ENCODE data around the gene SLC22A5. TPM values are rescaled to one million over a fixed set of nuclear protein-coding genes. Genes with fewer than 3 reads are reported as not detected.

Gene SLC22A5
- total RNA-seq, 3 donors from 2014 or later = 6.6 to 31.5 (median 23.3) TPM

GRCh38 chr5:132438917-132439316 lies 69.4 kb downstream of the SLC22A5 start:
- H3K27ac ChIP-seq = peak overlapping the region; percentile 69 to 86
- no peak for DNase-seq (ENCODE audit: low spot score in 2 of 2)
- H3K36me3 ChIP-seq = no peaks in the 10 kb centered on the region
- H3K4me1 ChIP-seq = peaks cover 5 to 6% of the 10 kb centered on the region in 2 donors
- H3K4me3 ChIP-seq = no peak overlapping the region
- TF ChIP-seq POLR2A (IDR thresholded peaks at IDR 0.05) = no peak
- no peak for TF ChIP-seq CTCF (IDR thresholded peaks at IDR 0.05)
- no peak for TF ChIP-seq POLR2AphosphoS5 (IDR thresholded peaks at IDR 0.05)
- no peaks in the 10 kb centered on the region for H3K9me3 ChIP-seq
- intact Hi-C loops (cut with DNase I; ENCODE audit: low total_unique reads) = no loop called here
- no peaks in the 10 kb centered on the region for H3K27me3 ChIP-seq

GRCh38 chr5:132439521-132440089 lies 70.1 kb downstream of the SLC22A5 start:
- H3K4me1 ChIP-seq = peaks cover 5 to 6% of the 10 kb centered on the region in 2 donors
- intact Hi-C loops (cut with DNase I; ENCODE audit: low total_unique reads) = no loop called here
- H3K9me3 ChIP-seq = no peaks in the 10 kb centered on the region
- H3K27ac ChIP-seq = peak overlapping the region; percentile 69 to 73
- no peak for TF ChIP-seq POLR2A (IDR thresholded peaks at IDR 0.05)
- TF ChIP-seq POLR2AphosphoS5 (IDR thresholded peaks at IDR 0.05) = peak in 1 of 3 donors; percentile 28
- DNase-seq (ENCODE audit: low spot score in 2 of 2) = peak; percentile 62 to 78
- no peaks in the 10 kb centered on the region for H3K27me3 ChIP-seq
- no peak overlapping the region for H3K4me3 ChIP-seq
- H3K36me3 ChIP-seq = no peaks in the 10 kb centered on the region

GRCh38 chr5:132444061-132444460 lies 74.6 kb downstream of the SLC22A5 start:
- Histone ChIP-seq H3K36me3 (no peaks in the 10 kb centered on the region), H3K4me1 (peaks cover 11 to 36% of the 10 kb centered on the region in 2 donors), H3K27ac (peak overlapping the region; percentile 17 to 30), H3K27me3 (no peaks in the 10 kb centered on the region), H3K9me3 (no peaks in the 10 kb centered on the region), H3K4me3 (no peak overlapping the region)
- intact Hi-C loops (cut with DNase I; ENCODE audit: low total_unique reads) = no loop called here
- TF ChIP-seq POLR2A (IDR thresholded peaks at IDR 0.05) = no peak
- no peak for TF ChIP-seq POLR2AphosphoS5 (IDR thresholded peaks at IDR 0.05)
- TF ChIP-seq CTCF (IDR thresholded peaks at IDR 0.05) = no peak
- DNase-seq (ENCODE audit: low spot score in 2 of 2) = no peak

Other genes starting within 250 kb of the SLC22A5 start
- 10 to 100 TPM; 21.8 to 34.8 (median 26.2) TPM for gene P4HA2, start 141.9 kb upstream of the SLC22A5 start, total RNA-seq
- gene PDLIM4, start 112.0 kb upstream of the SLC22A5 start, total RNA-seq = 100 to 1,000 TPM in 1 of 3 donors, 10 to 100 TPM in 1, 1 to 10 TPM in 1; 9.0 to 102 (median 71.4) TPM
- gene SLC22A4, start 75.3 kb upstream of the SLC22A5 start, total RNA-seq = 1 to 10 TPM; 1.3 to 4.5 (median 2.3) TPM
- gene IRF1, start 121.1 kb downstream of the SLC22A5 start, total RNA-seq = 10 to 100 TPM; 10.4 to 27.8 (median 18.0) TPM
- gene IL5, start 173.8 kb downstream of the SLC22A5 start, total RNA-seq = not detected
- 10 to 100 TPM; 44.2 to 47.4 (median 44.6) TPM for gene RAD50, start 187.3 kb downstream of the SLC22A5 start, total RNA-seq

Data from breast epithelium (tissue), 4 donors.